ENCODE results near the gene HLCS.
A peak's percentile ranks its signal among the peaks of the same experiment; 100 is the strongest.

The HLCS gene

DNA sequence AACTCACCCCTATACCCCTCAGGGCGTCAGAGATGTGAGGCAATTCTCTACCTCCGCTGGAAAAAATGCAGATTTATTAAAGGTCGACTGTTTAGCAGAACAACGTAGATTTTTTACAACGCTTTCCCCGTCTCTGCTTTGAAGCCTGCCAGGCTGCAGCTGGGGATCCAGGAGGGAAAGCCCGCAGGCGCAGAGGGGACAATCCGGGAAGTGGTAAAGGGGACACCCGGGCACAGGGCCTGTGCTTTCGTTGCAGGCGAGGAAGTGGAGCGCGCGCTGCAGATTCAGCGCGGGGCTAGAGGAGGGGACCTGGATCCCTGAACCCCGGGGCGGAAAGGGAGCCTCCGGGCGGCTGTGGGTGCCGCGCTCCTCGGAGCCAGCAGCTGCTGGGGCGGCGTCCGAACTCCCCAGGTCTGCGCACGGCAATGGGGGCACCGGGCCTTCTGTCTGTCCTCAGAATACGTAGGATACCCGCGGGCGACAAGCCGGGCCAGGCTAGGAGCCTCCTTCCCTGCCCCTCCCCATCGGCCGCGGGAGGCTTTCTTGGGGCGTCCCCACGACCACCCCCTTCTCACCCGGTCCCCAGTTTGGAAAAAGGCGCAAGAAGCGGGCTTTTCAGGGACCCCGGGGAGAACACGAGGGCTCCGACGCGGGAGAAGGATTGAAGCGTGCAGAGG lies 262.1 kb downstream of the HLCS start:
- H3K4me1 ChIP-seq (ENCODE audit: insufficient read depth, insufficient read length) = peaks cover 49% of the 10 kb centered on the region
- peak overlapping the region; percentile 66 for H3K9ac ChIP-seq (ENCODE audit: insufficient read length, low read depth)
- H3K9me3 ChIP-seq (ENCODE audit: insufficient read depth, low read length) = no peaks in the 10 kb centered on the region
- no peak for DNase-seq (ENCODE audit: low read depth, low spot score)
- H3K4me3 ChIP-seq (ENCODE audit: insufficient read length, low read depth) = peak overlapping the region; percentile 20
- no peaks in the 10 kb centered on the region for H3K36me3 ChIP-seq (ENCODE audit: insufficient read depth, insufficient read length, low read length)
- peaks cover 100% of the 10 kb centered on the region for H3K27me3 ChIP-seq (ENCODE audit: insufficient read depth, insufficient read length)
- TF ChIP-seq YY1 (IDR thresholded peaks at IDR 0.05; ENCODE audit: insufficient read depth, insufficient read length) = no peak
- TF ChIP-seq SUZ12 (IDR thresholded peaks at IDR 0.05; ENCODE audit: extremely low read depth, insufficient read depth, insufficient read length) = peak; percentile 97
- TF ChIP-seq ZNF274 (IDR thresholded peaks at IDR 0.05; ENCODE audit: low read depth, low read length) = no peak

DNA sequence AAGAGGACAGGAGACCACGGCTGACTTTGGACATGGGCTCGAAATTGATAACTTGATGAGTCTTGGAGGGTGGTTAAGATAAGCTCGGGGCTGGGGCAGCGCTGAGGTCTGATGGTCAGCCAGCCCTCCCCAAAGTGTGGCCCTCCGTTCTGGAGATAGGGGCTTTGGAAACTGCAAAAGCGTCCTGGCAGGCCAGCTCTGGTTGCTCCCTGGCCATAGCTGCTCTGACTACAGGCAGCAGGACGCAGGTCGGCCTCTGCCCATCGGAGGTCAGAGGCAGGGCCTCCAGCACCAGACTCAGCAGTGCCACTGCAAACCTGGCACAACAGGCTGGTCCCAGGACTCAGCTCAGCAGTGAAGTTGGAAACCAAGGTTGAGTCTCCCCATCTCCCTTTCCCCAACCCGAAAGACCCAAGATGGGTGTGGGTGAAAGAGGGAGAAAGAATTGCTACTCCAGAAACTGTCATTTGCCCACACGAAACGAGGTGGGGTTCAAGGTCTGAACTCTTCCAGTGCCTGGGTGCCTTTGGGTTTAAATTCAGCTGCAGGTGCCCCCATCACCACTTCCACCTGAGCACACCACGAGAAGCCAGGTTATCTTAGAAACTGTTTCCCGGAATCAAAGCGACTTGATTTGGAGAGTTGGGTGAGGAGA lies 262.7 kb downstream of the HLCS start:
- Histone ChIP-seq H3K4me1 (ENCODE audit: insufficient read depth, insufficient read length) (peaks cover 48% of the 10 kb centered on the region), H3K4me3 (ENCODE audit: insufficient read length, low read depth) (no peak overlapping the region), H3K36me3 (ENCODE audit: insufficient read depth, insufficient read length, low read length) (no peaks in the 10 kb centered on the region), H3K27me3 (ENCODE audit: insufficient read depth, insufficient read length) (peaks cover 99% of the 10 kb centered on the region), H3K9me3 (ENCODE audit: insufficient read depth, low read length) (no peaks in the 10 kb centered on the region), H3K9ac (ENCODE audit: insufficient read length, low read depth) (no peak overlapping the region)
- no peak for DNase-seq (ENCODE audit: low read depth, low spot score)
- TF ChIP-seq SUZ12 (IDR thresholded peaks at IDR 0.05; ENCODE audit: extremely low read depth, insufficient read depth, insufficient read length) (no peak), YY1 (IDR thresholded peaks at IDR 0.05; ENCODE audit: insufficient read depth, insufficient read length) (no peak), ZNF274 (IDR thresholded peaks at IDR 0.05; ENCODE audit: low read depth, low read length) (no peak)

DNA sequence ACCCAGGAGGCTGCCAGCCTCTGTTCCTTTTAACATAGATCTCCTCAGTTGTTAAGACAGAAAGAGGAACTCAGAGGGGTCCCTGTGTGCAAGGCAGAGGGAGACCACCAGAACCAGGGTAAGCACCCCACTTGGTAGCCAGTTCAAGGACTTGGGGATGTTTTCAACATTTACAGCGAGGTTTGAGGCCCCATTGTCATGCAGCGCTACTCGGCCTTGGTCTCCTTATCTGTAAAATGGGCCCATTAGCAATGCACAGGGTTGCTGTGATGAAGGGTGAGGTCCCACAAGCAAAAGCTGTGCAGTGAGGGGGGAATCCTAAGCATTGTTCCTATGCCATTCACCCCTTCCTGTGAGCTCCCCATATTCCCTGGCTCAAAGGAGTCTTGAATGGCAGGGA lies 263.3 kb downstream of the HLCS start:
- peaks cover 46% of the 10 kb centered on the region for H3K4me1 ChIP-seq (ENCODE audit: insufficient read depth, insufficient read length)
- H3K9ac ChIP-seq (ENCODE audit: insufficient read length, low read depth) = no peak overlapping the region
- TF ChIP-seq ZNF274 (IDR thresholded peaks at IDR 0.05; ENCODE audit: low read depth, low read length) = no peak
- no peak for TF ChIP-seq SUZ12 (IDR thresholded peaks at IDR 0.05; ENCODE audit: extremely low read depth, insufficient read depth, insufficient read length)
- no peak for TF ChIP-seq YY1 (IDR thresholded peaks at IDR 0.05; ENCODE audit: insufficient read depth, insufficient read length)
- H3K36me3 ChIP-seq (ENCODE audit: insufficient read depth, insufficient read length, low read length) = no peaks in the 10 kb centered on the region
- peaks cover 99% of the 10 kb centered on the region for H3K27me3 ChIP-seq (ENCODE audit: insufficient read depth, insufficient read length)
- H3K9me3 ChIP-seq (ENCODE audit: insufficient read depth, low read length) = no peaks in the 10 kb centered on the region
- no peak for DNase-seq (ENCODE audit: low read depth, low spot score)
- no peak overlapping the region for H3K4me3 ChIP-seq (ENCODE audit: insufficient read length, low read depth)

DNA sequence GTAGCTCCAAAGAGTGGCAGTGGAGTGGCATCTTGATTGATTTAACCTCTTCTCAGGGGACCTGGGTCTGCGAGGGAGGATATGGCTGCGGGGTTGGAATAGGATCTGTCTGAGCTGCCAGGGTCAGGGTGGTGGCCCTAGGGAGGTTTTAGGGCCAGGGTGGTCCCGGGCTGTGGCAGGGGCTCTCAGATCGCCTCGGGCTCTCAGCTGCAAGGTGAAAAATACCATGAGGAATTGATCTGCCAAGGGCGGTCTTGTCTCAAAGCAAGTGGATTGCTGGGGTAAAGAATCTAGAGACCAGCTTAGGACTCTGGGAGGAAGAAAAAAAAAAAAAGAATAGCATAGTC lies 263.9 kb downstream of the HLCS start:
- Histone ChIP-seq H3K4me3 (ENCODE audit: insufficient read length, low read depth) (no peak overlapping the region), H3K9ac (ENCODE audit: insufficient read length, low read depth) (no peak overlapping the region), H3K27me3 (ENCODE audit: insufficient read depth, insufficient read length) (peaks cover 99% of the 10 kb centered on the region), H3K9me3 (ENCODE audit: insufficient read depth, low read length) (no peaks in the 10 kb centered on the region), H3K4me1 (ENCODE audit: insufficient read depth, insufficient read length) (peaks cover 50% of the 10 kb centered on the region), H3K36me3 (ENCODE audit: insufficient read depth, insufficient read length, low read length) (no peaks in the 10 kb centered on the region)
- no peak for TF ChIP-seq SUZ12 (IDR thresholded peaks at IDR 0.05; ENCODE audit: extremely low read depth, insufficient read depth, insufficient read length)
- TF ChIP-seq YY1 (IDR thresholded peaks at IDR 0.05; ENCODE audit: insufficient read depth, insufficient read length) = no peak
- TF ChIP-seq ZNF274 (IDR thresholded peaks at IDR 0.05; ENCODE audit: low read depth, low read length) = no peak
- no peak for DNase-seq (ENCODE audit: low read depth, low spot score)

DNA sequence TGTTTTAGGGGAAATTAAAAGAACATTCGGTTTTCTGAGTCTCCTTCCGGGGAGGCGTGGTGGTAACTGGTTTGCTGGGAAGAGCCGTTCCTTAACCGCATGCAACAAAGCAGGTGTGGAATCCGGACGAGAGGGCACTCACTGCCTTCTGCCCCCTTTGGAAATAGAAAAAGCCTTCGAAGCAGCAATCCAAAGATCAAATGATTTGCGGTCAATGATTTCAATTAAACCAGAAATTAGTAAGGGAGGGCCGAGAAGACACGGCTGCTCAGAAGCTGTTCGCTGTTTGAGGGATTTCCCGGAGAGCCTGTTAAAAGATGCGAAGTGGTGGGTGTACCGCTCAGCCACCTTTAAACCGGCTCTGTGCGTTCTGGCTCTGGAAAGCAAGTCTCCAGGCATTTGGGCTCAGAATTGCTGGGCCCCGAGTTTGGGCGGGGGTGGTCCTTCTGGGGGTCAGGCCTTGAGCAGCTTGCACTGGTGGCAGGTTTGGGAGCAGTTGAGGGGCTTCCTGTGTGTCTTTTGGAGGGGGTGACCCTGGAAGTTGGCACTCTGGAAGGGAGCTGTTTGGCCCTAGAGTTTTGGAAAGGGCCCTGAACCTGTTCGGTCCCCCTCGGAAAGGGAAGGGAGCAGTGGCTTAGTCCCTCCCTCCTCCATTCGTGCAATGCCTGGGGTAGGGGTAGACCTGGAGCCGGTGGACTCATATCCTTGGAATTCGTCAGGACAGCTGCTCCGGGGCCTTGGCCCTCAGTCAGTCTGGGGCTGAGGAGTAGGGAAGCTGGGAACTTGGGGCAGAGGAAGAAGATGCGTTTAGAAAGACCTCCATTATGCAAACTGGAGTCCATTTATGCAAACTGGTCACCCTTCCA lies 264.5 kb downstream of the HLCS start:
- TF ChIP-seq ZNF274 (IDR thresholded peaks at IDR 0.05; ENCODE audit: low read depth, low read length) (no peak), YY1 (IDR thresholded peaks at IDR 0.05; ENCODE audit: insufficient read depth, insufficient read length) (no peak), SUZ12 (IDR thresholded peaks at IDR 0.05; ENCODE audit: extremely low read depth, insufficient read depth, insufficient read length) (peak; percentile 88)
- no peak for DNase-seq (ENCODE audit: low read depth, low spot score)

DNA sequence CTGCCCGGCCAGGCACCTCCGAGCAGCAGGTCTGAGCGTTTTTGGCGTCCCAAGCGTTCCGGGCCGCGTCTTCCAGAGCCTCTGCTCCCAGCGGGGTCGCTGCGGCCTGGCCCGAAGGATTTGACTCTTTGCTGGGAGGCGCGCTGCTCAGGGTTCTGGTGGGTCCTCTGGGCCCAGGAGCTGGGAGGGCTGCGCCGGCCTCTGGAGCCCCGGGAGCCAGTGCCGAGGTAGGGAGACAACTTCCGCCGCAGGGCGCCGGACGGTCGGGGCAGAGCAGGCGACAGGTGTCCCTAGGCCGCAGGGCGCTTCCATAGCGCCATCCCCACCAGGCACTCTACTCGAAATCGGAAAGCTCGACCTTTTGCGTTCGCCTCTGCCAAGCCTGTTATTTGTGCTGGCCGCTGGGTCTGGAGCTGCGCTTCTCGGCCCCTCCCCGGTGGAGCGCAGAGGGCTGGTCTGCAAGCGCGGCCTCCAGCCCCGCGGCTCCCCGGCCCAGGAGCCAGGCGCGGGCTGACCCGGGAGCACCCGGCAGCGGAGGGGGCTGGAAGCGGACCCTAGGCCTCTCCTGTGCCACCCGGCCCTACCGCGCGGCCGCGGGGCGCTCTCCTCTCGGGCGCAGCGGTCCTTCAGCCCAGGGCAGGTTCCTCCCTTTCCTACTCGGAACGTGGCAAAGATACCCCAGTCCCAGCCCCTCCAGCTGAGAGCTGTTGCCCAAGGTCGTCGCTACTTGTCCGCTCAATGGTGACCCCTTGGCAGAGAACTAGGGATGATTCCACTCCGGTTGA lies 265.3 kb downstream of the HLCS start:
- Histone ChIP-seq H3K27me3 (ENCODE audit: insufficient read depth, insufficient read length) (peaks cover 99% of the 10 kb centered on the region), H3K36me3 (ENCODE audit: insufficient read depth, insufficient read length, low read length) (no peaks in the 10 kb centered on the region), H3K4me1 (ENCODE audit: insufficient read depth, insufficient read length) (peaks cover 54% of the 10 kb centered on the region), H3K9ac (ENCODE audit: insufficient read length, low read depth) (peak overlapping the region; percentile 42), H3K9me3 (ENCODE audit: insufficient read depth, low read length) (no peaks in the 10 kb centered on the region), H3K4me3 (ENCODE audit: insufficient read length, low read depth) (peak overlapping the region; percentile 35)
- TF ChIP-seq YY1 (IDR thresholded peaks at IDR 0.05; ENCODE audit: insufficient read depth, insufficient read length) (no peak), SUZ12 (IDR thresholded peaks at IDR 0.05; ENCODE audit: extremely low read depth, insufficient read depth, insufficient read length) (peak; percentile 89), ZNF274 (IDR thresholded peaks at IDR 0.05; ENCODE audit: low read depth, low read length) (no peak)
- no peak for DNase-seq (ENCODE audit: low read depth, low spot score)

More for the DNA sequence above, 264.5 kb downstream of the HLCS start:
- Histone ChIP-seq H3K4me1 (ENCODE audit: insufficient read depth, insufficient read length) (peaks cover 50% of the 10 kb centered on the region), H3K4me3 (ENCODE audit: insufficient read length, low read depth) (peak overlapping the region; percentile 35), H3K9me3 (ENCODE audit: insufficient read depth, low read length) (no peaks in the 10 kb centered on the region), H3K27me3 (ENCODE audit: insufficient read depth, insufficient read length) (peaks cover 99% of the 10 kb centered on the region), H3K36me3 (ENCODE audit: insufficient read depth, insufficient read length, low read length) (no peaks in the 10 kb centered on the region), H3K9ac (ENCODE audit: insufficient read length, low read depth) (peak overlapping the region; percentile 42)

All from NT2/D1 (cell line).